Chondrocyte (in vitro differentiated cells): ENCODE results near the gene GPR143. TPM values are rescaled to one million over a fixed set of nuclear protein-coding genes. Genes with fewer than 3 reads are reported as not detected.
A peak's percentile ranks its signal among the peaks of the same experiment; 100 is the strongest.

Experiments used
- DNase-seq: peaks from one replicate; pipeline ENCODE4 v3.0.0; 2021; ENCODE audit warnings: mixed read lengths, low spot score
- H3K27ac Mint-ChIP-seq: one replicate; pipeline ENCODE4 v1.8.0; 2021; ENCODE audit warnings: mild to moderate bottlenecking, moderate library complexity, mixed read lengths; ENCODE audit not compliant: unreplicated experiment
- H3K27me3 Mint-ChIP-seq: 2 replicates; pipeline ENCODE4 v1.8.0; 2021; ENCODE audit warnings: low read depth, mixed read lengths
- H3K36me3 Mint-ChIP-seq: 2 replicates; pipeline ENCODE4 v1.8.0; 2021; ENCODE audit warnings: low read depth, mixed read lengths
- H3K4me1 Mint-ChIP-seq: 2 replicates; pipeline ENCODE4 v1.8.0; 2021; ENCODE audit warnings: low read depth, mild to moderate bottlenecking, mixed read lengths
- H3K4me3 Mint-ChIP-seq: one replicate; pipeline ENCODE4 v1.8.0; 2021; ENCODE audit warnings: mild to moderate bottlenecking, moderate library complexity, mixed read lengths; ENCODE audit not compliant: unreplicated experiment
- H3K9me3 Mint-ChIP-seq: 2 replicates; pipeline ENCODE4 v1.8.0; 2021; ENCODE audit warnings: low read depth, mixed read lengths
- total RNA-seq: library from RNA; stranded (reverse); gene quantifications from 3 replicates; pipeline ENCODE4 v1.2.1, GENCODE V29; 2021
- TF ChIP-seq, protein P1 (sequence below): fragments of 200-600 bp; sonication (generic); IDR thresholded peaks from 2 replicates; pipeline ENCODE4 v1.5.0; 2021; ENCODE audit warnings: antibody characterized with exemption, mild to moderate bottlenecking, moderate library complexity

Gene GPR143
- total RNA-seq, 1 donor from 2014 or later: not detected

DNA sequence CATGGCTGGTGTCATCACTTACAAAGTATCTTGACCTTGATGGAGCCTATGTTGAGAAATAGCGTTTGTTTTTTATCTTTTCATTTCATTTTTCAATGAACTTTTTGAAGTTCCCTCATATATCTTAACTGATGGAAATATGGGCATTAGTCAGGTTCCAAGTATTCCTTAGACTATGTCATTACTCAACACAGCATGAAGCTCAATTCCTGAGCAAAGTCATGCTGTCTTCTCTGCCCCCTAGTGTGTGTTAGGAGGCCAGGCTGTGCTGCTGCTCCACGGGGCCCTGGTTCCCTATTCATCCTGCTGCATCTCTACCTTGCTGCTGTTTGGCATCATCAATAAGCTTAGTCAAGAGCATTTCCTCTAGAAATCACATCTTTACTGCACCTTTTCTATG lies 40.9 kb downstream of the GPR143 start:
- Mint-ChIP-seq H3K4me1 (peaks cover 13% of the 10 kb centered on the region), H3K36me3 (peaks cover 10% of the 10 kb centered on the region), H3K27me3 (no peaks in the 10 kb centered on the region), H3K27ac (no peak overlapping the region), H3K9me3 (peaks cover 37% of the 10 kb centered on the region), H3K4me3 (no peak overlapping the region)
- DNase-seq: no peak
- TF ChIP-seq, protein P1, sequence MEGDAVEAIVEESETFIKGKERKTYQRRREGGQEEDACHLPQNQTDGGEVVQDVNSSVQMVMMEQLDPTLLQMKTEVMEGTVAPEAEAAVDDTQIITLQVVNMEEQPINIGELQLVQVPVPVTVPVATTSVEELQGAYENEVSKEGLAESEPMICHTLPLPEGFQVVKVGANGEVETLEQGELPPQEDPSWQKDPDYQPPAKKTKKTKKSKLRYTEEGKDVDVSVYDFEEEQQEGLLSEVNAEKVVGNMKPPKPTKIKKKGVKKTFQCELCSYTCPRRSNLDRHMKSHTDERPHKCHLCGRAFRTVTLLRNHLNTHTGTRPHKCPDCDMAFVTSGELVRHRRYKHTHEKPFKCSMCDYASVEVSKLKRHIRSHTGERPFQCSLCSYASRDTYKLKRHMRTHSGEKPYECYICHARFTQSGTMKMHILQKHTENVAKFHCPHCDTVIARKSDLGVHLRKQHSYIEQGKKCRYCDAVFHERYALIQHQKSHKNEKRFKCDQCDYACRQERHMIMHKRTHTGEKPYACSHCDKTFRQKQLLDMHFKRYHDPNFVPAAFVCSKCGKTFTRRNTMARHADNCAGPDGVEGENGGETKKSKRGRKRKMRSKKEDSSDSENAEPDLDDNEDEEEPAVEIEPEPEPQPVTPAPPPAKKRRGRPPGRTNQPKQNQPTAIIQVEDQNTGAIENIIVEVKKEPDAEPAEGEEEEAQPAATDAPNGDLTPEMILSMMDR: peak; percentile 30

DNA sequence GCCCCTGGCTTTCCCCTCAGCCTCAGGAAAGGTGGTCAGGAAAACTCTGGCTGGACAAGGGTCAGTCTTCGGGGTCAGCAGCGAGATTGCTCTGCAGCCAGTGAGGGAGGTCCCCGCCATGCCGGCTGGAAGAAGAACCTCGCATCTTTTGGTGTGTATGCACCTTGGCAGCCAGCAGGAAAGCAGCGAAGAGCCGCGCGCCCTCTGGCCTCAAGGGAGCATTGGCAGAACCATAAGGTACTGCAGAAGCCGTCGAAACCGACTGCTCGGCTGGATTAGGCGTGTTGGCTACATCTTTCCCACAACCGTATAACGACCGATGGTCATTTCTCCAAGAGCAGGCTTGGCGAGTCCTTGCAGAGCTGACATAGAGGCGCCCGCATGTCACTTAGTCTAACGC lies 48.3 kb downstream of the GPR143 start:
- H3K36me3 Mint-ChIP-seq: peaks cover 34% of the 10 kb centered on the region
- TF ChIP-seq, protein P1: no peak
- H3K4me1 Mint-ChIP-seq: no peaks in the 10 kb centered on the region
- DNase-seq: no peak
- peaks cover 18% of the 10 kb centered on the region for H3K9me3 Mint-ChIP-seq
- H3K4me3 Mint-ChIP-seq: no peak overlapping the region
- H3K27ac Mint-ChIP-seq: no peak overlapping the region
- H3K27me3 Mint-ChIP-seq: no peaks in the 10 kb centered on the region

DNA sequence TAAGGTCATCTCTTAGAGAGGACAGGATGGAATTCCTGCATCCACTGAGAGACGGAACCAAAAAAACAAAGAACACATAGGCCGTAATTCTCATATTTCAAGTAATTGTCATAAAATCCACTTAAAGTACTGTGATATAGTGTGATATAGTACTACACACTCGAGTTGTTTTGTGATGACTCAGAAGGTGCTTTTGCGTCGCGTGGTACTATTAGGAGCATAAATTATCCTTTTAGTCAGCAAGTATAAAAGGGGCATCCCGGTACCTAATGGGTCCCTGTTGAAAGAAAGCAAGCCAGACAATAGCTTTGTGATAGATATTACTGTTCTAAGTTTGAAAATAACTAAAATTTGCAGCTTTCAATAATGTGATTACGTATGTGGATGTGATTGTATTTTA lies 55.3 kb downstream of the GPR143 start:
- TF ChIP-seq, protein P1: no peak
- Mint-ChIP-seq H3K4me1 (peaks cover 5% of the 10 kb centered on the region), H3K4me3 (no peak overlapping the region), H3K36me3 (peaks cover 12% of the 10 kb centered on the region), H3K27ac (no peak overlapping the region), H3K27me3 (no peaks in the 10 kb centered on the region), H3K9me3 (peaks cover 4% of the 10 kb centered on the region)
- no peak for DNase-seq

DNA sequence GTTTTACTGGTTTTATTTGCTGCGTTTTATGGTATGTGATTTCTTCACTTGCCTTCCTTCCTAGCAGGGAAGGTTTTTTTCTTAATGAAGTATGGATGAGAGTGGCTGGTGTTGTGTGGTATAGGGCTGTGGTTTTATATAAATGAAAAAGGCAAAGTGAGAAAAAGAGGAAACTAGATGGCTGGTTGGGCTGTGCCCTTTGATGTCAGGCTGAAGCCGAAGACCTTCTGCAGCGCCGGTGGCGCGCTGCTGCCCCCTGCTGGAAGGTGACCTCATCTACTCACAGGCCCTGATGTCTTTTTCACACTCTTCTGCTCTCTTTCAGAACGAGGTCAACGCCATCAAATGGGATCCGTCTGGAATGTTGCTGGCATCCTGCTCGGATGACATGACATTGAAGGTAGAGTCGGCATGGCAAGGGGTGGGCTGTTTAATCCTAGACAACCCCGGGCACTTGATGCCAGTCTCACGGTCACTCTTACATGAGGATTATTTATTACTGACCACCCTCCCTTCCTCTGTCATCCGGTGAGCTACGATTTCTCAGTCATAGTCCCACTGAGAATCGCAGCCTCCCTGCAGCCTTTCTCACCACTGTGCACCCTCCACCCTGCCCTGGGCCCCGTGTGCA lies 56.6 kb downstream of the GPR143 start:
- peak overlapping the region; percentile 53 for H3K27ac Mint-ChIP-seq

DNA sequence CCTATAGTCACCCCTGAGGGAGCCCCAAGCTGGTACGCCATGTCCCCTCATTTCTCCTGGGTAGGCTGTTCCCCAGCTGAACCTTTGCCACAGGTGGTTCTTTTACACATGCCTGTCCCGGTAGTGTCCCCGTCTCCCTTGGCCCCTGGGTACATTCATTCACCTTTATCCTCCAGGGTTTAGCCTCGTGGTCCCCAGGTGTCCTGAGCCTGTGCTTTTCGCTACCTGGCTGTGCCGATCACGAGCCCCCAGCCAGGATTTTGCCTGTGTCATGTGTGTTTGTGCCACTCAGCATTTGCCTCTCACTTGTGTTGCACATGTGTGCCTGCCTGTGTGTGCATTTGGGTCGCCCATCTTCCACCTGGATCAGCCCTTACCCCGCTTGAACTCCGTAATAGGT lies 57.6 kb downstream of the GPR143 start:
- Mint-ChIP-seq H3K9me3 (peaks cover 14% of the 10 kb centered on the region), H3K27ac (no peak overlapping the region), H3K36me3 (peaks cover 15% of the 10 kb centered on the region), H3K27me3 (no peaks in the 10 kb centered on the region), H3K4me3 (no peak overlapping the region), H3K4me1 (peaks cover 5% of the 10 kb centered on the region)
- DNase-seq: no peak
- TF ChIP-seq, protein P1: no peak

More for the DNA sequence above, 56.6 kb downstream of the GPR143 start:
- Mint-ChIP-seq H3K9me3 (peaks cover 11% of the 10 kb centered on the region), H3K4me1 (peaks cover 5% of the 10 kb centered on the region), H3K27me3 (no peaks in the 10 kb centered on the region), H3K4me3 (no peak overlapping the region), H3K36me3 (peaks cover 15% of the 10 kb centered on the region)
- no peak for DNase-seq
- TF ChIP-seq, protein P1: peak; percentile 85
